ENCODE data around the gene NDFIP2.

The NDFIP2 gene

DNA sequence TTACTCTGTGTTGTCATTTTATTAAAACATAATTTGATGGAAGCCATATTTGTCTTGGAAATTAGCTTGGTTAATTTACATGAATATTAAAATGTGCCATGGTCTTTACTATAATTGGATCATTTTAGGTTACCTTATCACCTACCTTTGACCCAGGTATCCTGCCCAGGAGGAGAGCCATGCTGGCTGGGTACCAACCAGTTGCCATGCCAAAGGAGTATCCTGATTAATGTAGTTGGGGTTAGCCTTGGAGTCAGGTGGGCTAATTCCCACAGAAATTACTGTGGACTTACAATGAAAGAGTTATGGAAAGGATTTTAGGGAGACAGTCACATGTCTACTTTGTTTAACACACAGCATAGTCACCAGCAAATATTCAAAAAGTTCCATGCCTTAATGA, 32.0 kb downstream of the NDFIP2 start:
- no peaks in the 10 kb centered on the region for H3K36me3 ChIP-seq (ENCODE audit: insufficient read depth)
- H3K4me3 ChIP-seq (IDR thresholded peaks at IDR 0.05; ENCODE audit: insufficient read depth, low read depth, low read length) = no peak overlapping the region
- no peak overlapping the region for H3K27ac ChIP-seq
- H3K9ac ChIP-seq = no peak overlapping the region
- no peaks in the 10 kb centered on the region for H3K79me2 ChIP-seq (ENCODE audit: insufficient read depth, low read depth)
- no peak overlapping the region for H3K4me2 ChIP-seq
- no peaks in the 10 kb centered on the region for H3K27me3 ChIP-seq (ENCODE audit: insufficient read depth, low read depth)
- TF ChIP-seq, protein P1, sequence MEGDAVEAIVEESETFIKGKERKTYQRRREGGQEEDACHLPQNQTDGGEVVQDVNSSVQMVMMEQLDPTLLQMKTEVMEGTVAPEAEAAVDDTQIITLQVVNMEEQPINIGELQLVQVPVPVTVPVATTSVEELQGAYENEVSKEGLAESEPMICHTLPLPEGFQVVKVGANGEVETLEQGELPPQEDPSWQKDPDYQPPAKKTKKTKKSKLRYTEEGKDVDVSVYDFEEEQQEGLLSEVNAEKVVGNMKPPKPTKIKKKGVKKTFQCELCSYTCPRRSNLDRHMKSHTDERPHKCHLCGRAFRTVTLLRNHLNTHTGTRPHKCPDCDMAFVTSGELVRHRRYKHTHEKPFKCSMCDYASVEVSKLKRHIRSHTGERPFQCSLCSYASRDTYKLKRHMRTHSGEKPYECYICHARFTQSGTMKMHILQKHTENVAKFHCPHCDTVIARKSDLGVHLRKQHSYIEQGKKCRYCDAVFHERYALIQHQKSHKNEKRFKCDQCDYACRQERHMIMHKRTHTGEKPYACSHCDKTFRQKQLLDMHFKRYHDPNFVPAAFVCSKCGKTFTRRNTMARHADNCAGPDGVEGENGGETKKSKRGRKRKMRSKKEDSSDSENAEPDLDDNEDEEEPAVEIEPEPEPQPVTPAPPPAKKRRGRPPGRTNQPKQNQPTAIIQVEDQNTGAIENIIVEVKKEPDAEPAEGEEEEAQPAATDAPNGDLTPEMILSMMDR (conservative IDR thresholded peaks at IDR 0.05; ENCODE audit: low read depth, low read length) = no peak
- no peaks in the 10 kb centered on the region for H3K4me1 ChIP-seq (ENCODE audit: low read depth, poor library complexity, severe bottlenecking)
- H4K20me1 ChIP-seq (ENCODE audit: insufficient read depth) = no peaks in the 10 kb centered on the region
- no peak overlapping the region for H2AFZ ChIP-seq (ENCODE audit: low read depth)

DNA sequence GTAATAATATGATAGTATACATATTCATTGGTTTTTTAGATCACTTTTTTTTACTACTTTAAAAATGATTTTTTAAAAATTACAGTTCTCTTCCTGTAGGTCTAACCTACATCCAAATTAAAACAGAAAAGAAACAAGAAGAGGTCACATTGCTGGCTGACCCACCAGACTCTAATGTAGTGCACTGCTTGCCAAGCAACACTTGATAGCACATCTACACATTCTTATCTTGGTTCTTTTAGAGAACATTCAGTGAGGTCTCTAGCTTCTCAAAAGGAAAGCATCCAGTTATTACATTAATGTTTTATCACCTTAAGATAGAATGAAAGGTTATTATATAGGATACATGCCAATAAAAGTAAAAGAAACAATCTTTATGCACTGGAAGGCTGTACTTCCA, 35.6 kb downstream of the NDFIP2 start:
- H4K20me1 ChIP-seq (ENCODE audit: insufficient read depth) = no peaks in the 10 kb centered on the region
- H3K36me3 ChIP-seq (ENCODE audit: insufficient read depth) = no peaks in the 10 kb centered on the region
- H3K9ac ChIP-seq = no peak overlapping the region
- H3K4me1 ChIP-seq (ENCODE audit: low read depth, poor library complexity, severe bottlenecking) = no peaks in the 10 kb centered on the region
- no peaks in the 10 kb centered on the region for H3K27me3 ChIP-seq (ENCODE audit: insufficient read depth, low read depth)
- H3K27ac ChIP-seq = no peak overlapping the region
- TF ChIP-seq, protein P1 (conservative IDR thresholded peaks at IDR 0.05; ENCODE audit: low read depth, low read length) = no peak
- H2AFZ ChIP-seq (ENCODE audit: low read depth) = no peak overlapping the region
- no peak overlapping the region for H3K4me2 ChIP-seq
- no peak overlapping the region for H3K4me3 ChIP-seq (IDR thresholded peaks at IDR 0.05; ENCODE audit: insufficient read depth, low read depth, low read length)
- H3K79me2 ChIP-seq (ENCODE audit: insufficient read depth, low read depth) = no peaks in the 10 kb centered on the region

DNA sequence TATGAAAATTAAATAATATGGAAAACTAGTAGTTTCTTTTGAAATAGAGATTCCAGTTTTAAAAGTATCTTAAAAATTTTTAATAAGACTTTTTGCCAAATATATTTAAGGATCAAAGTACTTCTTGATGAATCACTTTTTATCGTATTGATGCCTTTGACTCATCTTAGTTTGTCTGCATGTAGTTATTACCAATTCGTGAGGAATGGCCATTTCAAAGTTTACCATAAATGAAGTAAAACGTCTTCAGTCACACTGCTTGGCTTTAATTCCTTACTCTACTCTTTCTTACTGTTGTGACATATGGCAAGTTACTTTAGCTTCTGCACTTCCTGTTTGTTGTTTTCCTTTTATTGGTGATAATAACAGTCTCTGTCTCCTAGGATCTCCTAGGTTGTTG, 38.3 kb downstream of the NDFIP2 start:
- TF ChIP-seq, protein P1 (conservative IDR thresholded peaks at IDR 0.05; ENCODE audit: low read depth, low read length) = no peak

DNA sequence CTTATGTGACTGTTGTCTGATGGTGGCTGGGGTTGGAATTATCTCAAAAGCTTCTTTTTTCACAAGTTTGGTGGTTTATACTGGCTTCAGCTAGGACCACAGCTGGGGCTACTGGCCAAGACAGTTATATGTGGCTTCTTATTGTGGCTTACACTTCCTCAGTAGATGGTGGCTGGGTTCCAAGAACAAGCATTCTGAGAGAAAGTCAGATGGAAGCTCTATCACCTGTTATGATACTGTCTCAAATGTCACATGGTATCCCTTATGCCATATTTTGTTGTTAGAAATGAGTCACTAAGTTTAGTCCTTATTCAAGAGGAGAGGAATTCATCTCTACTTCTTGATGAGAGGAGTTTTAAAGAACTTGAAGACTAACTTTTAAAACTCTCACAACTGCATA, 41.6 kb downstream of the NDFIP2 start:
- Histone ChIP-seq H3K27me3 (ENCODE audit: insufficient read depth, low read depth) (no peaks in the 10 kb centered on the region), H3K9ac (no peak overlapping the region), H3K4me2 (peak overlapping the region; percentile 13; the same call in 1 of the 2 replicates), H3K4me1 (ENCODE audit: low read depth, poor library complexity, severe bottlenecking) (peaks cover 15% of the 10 kb centered on the region), H3K36me3 (ENCODE audit: insufficient read depth) (no peaks in the 10 kb centered on the region), H4K20me1 (ENCODE audit: insufficient read depth) (no peaks in the 10 kb centered on the region), H3K27ac (no peak overlapping the region), H2AFZ (ENCODE audit: low read depth) (no peak overlapping the region), H3K79me2 (ENCODE audit: insufficient read depth, low read depth) (no peaks in the 10 kb centered on the region), H3K4me3 (IDR thresholded peaks at IDR 0.05; ENCODE audit: insufficient read depth, low read depth, low read length) (no peak overlapping the region)
- TF ChIP-seq, protein P1 (conservative IDR thresholded peaks at IDR 0.05; ENCODE audit: low read depth, low read length) = no peak

More for the DNA sequence above, 38.3 kb downstream of the NDFIP2 start:
- no peak overlapping the region for H2AFZ ChIP-seq (ENCODE audit: low read depth)
- H3K36me3 ChIP-seq (ENCODE audit: insufficient read depth) = no peaks in the 10 kb centered on the region
- no peak overlapping the region for H3K4me3 ChIP-seq (IDR thresholded peaks at IDR 0.05; ENCODE audit: insufficient read depth, low read depth, low read length)
- H3K4me1 ChIP-seq (ENCODE audit: low read depth, poor library complexity, severe bottlenecking) = peaks cover 15% of the 10 kb centered on the region
- no peaks in the 10 kb centered on the region for H4K20me1 ChIP-seq (ENCODE audit: insufficient read depth)
- no peaks in the 10 kb centered on the region for H3K79me2 ChIP-seq (ENCODE audit: insufficient read depth, low read depth)
- no peak overlapping the region for H3K27ac ChIP-seq
- no peaks in the 10 kb centered on the region for H3K27me3 ChIP-seq (ENCODE audit: insufficient read depth, low read depth)
- no peak overlapping the region for H3K4me2 ChIP-seq
- no peak overlapping the region for H3K9ac ChIP-seq

All from KMS-11 (cell line).